ENCODE results near the gene BAD.
"Not testable (repeated sequence)": the region's sequence is repeated elsewhere in the genome, so short reads cannot be mapped to it uniquely, and the experiment has no call there.

Gene BAD

DNA sequence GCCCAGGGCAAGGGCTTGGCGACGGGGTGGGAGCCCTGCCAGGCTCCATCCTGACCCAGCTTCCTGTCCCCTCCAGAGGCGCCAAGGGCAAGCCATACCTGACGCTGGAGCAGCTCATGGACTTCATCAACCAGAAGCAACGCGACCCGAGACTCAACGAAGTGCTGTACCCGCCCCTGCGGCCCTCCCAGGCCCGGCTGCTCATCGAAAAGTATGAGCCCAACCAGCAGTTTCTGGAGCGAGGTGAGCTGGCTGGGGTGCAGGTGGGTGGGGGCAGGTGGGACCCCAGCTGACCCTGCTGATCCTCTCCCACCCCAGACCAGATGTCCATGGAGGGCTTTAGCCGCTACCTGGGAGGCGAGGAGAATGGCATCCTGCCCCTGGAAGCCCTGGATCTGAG, 28.2 kb downstream of the BAD start:
- no peak for DNase-seq (ENCODE audit: low read depth)

DNA sequence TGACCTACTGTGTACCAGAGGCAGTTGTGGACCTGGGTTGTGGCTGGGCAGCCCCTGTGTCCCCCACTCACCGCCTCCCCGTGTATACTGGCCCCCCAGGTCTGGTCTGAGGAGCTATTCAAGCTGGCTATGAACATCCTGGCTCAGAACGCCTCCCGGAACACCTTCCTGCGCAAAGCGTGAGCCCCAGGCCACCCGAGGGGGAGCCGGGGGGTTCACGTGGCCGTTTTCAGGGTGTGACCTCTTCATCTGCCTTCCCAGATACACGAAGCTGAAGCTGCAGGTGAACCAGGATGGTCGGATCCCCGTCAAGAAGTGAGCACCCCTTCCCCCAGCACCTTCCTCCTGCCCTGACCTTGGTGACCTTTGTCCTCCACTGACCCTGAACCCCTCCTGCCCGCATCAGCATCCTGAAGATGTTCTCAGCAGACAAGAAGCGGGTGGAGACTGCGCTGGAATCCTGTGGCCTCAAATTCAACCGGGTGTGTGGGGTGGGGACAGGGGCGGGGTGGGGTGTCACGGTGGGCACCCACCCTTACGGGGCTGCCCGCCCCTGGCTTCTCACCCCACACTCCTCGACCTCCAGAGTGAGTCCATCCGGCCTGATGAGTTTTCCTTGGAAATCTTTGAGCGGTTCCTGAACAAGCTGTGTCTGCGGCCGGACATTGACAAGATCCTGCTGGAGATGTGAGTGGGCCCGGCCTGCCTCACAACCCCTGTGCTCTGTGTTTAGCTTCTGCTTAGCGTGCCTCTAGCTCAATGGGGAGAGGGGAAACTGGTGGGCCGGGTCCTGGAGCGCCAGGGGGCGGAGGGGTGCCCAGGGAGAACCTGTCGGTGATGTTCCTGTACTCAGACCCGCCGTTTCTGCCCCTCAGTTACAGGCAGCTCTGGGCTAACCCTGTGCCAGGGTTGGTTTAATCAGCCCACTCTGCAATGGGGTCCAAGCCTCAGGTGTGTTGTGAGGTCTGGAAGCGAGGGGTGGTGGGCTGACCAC, 29.0 kb downstream of the BAD start:
- no peak for DNase-seq (ENCODE audit: low read depth)

DNA sequence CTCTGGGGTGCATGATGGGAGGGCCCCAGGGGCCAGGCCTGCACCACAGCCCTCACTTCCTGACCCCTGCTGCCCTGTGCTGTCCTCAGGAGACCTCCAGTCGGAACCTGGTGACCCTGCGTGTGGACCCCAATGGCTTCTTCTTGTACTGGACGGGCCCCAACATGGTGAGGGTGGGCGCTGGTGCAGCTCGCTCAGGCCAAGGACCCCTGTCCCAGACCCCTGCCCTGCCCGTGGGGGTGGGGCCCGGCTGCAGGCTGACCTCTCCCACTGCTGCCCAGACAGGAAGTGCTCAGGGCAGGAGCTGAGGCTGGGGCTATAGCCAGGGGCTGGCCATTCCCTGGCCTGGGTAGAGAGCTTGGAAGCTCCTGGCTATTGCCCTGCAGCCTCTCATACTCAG, 30.1 kb downstream of the BAD start:
- DNase-seq (ENCODE audit: low read depth), result no peak

GRCh38 chr11:64253481-64253880, 31.0 kb downstream of the BAD start:
- no peak for DNase-seq (ENCODE audit: low read depth)

DNA sequence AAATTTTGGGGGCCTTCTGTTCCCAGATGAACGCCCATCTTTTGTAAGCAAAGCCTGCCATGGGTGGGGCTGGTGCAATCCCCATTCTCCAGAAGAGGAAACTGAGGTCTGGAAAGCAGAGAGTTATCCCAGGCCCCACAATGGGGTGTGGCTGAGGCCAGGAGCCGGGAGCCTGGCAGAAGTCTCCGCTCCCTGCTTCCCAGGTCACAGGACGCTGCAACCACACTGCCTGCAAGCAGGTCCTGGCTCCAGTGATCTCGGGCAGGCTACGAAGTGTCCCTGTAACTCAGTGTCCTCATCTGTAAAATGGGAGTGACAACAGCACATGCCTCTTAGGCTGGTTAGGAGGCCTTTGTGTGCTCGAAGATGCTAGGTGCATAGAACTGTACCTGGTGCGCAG, 31.4 kb downstream of the BAD start:
- no peak for DNase-seq (ENCODE audit: low read depth)

DNA sequence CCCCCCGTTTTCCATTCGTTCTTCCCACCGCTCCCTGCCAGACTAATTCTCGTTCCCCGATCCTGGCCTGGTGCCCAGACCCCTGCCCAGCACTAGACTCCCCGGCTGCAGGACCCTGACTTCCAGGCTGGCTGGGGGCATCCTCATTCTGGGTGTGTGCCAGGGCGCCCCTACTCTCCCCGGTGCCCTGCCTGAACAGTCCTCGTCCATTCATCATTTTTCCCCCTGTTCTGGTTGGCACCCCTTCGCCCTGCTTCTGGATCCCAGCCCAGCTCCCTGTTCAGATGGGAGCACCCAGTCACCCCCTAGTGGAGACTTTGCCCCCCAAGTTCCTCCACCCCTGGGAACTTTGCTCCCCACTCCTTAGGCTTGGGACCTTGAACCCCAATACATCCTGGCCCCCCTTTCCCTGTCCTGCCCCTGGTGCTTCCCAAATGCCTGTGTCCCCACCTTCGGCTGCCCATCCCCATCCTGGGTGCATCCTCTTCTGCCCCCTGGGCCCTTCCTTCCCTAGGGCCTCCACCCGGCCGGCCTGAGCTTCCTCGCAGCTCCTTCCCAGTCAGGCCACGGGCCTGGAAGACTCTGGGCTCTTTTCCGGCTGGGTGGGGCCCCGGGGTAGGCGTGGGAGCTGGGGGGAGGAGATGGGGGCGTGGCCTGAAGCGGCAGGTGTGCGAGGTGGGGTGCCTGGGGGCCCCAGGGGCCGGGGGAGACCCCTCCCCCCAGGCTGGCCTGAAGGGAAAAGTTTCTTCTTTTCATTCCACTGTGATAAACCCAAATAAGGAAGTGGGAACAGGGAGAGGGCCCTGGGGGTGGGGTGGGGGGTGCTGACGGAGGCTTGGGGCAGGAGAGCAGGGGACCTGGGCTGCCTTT, 32.2 kb downstream of the BAD start:
- no peak for DNase-seq (ENCODE audit: low read depth)

GRCh38 chr11:64251753-64252002, 32.8 kb downstream of the BAD start:
- no peak for DNase-seq (ENCODE audit: low read depth)

- DNase-seq (ENCODE audit: low read depth), result peak; percentile 41
Observed at GRCh38 chr11:64251016-64251752, 33.3 kb downstream of the BAD start, which contains the start of gene PLCB3. Gene PLCB3, plus strand, starts transcription at chr11:64251530. Its CDS starts 120 bp downstream, at chr11:64251650.

- no peak for DNase-seq (ENCODE audit: low read depth)
Observed at GRCh38 chr11:64250415-64251015, 34.0 kb downstream of the BAD start.

DNA sequence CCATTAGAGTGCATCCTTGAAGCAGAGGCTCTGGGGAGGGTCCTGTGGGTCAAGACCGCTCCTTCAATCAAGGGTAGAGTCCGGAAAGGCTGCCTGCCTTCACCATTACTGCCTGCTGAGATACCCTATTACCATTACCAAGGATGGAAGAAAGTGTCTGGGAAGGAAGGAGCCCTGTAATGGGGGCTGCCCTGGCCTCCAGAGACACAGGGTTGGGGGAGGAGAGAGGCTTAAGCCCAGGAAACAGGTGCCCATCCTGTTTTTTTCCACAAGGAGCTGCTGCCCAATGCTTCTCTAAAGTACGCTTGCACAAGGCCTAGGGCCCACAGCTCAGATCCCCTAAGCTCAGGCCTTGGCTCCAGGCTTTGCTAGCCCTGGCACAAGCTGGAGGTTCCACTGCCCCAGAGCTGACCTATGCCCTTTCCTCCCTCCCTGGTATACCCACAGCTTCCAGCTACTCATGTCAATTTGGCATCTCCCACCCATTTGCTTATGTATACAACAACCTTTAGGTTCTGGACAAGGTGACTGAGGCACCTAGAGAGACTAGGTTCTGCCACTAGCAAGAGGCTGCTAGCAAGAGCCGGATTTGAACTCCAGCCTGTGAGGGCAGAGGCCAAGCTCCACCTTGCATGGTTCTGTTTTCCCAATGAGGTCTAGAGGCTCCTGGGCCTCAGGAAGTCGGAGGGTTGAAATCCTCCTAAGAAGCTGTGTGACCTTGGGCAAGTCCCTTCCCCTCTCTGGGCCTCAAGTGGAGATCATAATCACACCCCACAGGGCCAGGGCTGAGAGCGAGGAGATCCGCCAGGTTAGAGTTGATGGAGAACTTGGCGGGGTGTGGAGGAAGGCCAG, 34.7 kb downstream of the BAD start:
- DNase-seq (ENCODE audit: low read depth), result no peak

GRCh38 chr11:64249038-64249437, 35.4 kb downstream of the BAD start:
- DNase-seq (ENCODE audit: low read depth), result no peak

DNA sequence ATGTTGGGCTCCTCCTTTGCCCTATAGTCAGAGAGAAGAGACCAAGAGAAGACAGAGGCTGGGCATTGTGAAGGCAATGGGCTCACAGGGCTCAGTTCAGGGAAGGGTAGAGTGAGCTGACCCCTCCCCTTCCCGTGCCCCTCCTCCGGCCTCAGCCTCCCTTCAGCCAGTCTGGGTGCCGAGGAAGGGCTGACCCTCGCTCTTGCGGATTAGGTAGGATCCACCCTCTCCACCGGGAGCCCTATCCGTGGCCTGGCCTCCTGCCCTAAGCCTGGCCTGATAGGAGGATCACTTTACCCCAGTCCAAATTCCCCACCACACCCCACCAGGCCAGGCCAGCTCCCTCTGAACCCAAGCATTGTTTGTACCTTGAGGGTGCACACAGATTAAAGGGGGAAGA, 35.9 kb downstream of the BAD start:
- DNase-seq (ENCODE audit: low read depth), result no peak

DNA sequence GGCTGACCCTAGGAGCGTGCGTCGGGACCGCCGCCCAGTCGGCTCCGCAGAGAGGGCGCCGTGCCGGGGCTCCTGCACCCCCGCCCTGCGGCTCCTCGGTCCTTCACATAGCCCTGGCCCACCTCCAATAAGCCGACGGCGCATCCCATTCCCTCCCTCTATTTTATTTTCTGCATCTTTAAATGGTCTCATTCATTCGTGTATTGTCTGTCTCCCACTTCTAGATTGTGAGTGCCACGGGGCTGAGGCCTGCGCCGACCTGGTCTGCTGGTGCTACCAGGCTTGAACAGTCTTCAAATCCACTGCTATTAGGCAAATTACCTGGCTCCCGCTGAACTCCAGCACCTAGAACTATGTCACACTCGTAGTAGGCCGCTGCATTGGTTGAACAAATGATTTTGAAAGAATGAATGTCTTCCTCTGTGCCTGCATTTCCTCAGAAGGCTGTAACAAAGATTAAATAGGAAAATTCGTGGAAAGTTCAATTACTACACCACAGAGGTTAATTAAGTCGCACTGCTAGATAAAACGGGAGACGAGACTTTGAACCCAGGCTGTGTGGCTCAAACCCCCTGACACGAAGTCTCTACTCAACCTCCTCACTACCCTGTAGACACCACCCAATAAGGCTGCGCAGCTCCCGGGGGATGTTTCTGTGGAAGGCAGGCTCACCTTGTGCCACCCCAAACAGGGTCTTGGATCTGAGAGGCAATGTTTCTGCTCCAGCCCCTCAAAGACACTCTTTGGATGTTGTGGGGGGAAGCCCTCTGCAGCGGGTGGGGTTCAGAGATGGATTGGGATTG, 36.5 kb downstream of the BAD start:
- DNase-seq (ENCODE audit: low read depth), result no peak

DNA sequence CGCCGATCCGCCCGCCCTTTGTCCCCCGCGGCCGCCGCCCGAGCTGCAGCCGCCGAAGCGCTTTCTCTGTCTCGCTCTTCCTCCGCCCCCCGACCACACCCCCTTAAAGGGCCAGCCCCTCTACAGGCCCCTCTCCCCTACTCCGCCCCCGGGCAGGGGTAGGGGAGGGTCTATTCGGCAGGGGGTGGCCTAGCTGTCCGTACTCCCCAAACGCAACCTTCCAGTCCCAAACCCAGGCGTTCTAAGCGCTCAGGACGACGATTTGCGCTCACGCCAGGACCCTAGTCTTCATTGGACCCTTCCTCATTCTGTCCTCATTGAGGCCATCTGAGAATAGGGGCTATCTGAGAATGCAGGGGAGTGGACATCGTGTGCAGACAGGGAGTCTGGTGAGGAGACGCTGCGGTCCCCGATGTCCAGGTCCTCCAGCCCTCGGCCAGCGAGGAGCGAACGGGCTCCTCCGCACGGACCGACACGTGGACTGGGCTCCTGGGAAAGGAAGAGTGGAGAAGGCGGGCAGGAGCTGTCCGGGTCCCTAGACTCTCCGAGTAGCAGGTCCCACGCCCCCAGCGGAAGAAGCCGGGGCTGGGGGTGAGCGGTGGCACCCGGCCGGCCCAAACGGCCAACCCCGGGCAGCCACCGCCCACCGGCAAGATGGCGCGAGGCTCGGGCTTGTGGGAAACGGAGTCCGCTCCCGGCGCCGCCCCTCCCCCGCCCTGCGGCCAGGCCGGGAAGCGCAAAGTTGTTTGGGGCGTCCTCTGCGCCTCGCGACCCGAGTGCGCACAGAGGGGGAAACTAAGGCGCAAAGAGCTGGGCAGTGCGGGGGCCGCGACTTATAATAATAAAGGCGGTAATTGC, 37.4 kb downstream of the BAD start, which contains the start of gene PPP1R14B:
Gene PPP1R14B, minus strand, starts transcription at position 73 of the 858 bp plus-strand sequence. CDS start 270 bp downstream, outside the sequence.
- peak; percentile 67 for DNase-seq (ENCODE audit: low read depth)

DNA sequence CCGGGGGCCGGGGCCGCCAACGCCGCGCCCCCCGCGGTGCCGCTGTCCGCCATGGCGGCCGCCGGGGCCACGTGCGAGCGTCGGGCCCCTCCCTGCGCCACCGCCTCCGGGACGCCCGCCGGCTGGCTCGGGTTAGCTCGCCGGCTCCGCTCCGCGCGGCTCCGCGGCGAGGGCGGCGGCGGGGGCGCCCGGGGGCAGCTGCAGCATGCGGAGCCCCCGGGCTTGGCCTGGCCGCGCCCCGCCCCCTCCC, 37.9 kb downstream of the BAD start:
- not testable (repeated sequence) for DNase-seq (ENCODE audit: low read depth)

GRCh38 chr11:64245797-64246620, 38.5 kb downstream of the BAD start:
- peak; percentile 49 for DNase-seq (ENCODE audit: low read depth)

- no peak for DNase-seq (ENCODE audit: low read depth)
Observed at GRCh38 chr11:64245401-64245796, 39.1 kb downstream of the BAD start.

DNA sequence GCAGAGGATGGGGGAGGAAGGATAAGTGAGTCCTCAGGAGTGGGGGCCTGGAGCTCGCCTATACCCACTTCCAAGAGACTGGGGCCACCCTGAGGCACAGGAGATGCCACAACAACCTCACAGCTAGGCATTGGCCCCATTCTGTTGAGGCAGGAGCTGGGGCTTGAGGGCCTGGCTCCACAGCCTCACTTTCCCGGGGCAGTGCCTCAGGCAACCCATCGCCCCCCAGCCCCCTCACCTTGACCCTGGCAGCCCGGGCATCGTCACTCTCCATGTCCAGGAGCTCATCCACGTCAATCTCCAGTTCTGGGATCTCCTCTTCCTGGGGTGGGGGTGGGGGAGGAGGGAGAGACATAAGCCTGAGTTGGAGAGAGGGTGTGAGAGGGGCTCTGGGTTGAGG, 39.5 kb downstream of the BAD start:
- no peak for DNase-seq (ENCODE audit: low read depth)
